IMR-90 (cell line): ENCODE results near the gene ANK2. TPM values are rescaled to one million over a fixed set of nuclear protein-coding genes. Genes with fewer than 3 reads are reported as not detected.

ENCODE experiments used
- ATAC-seq: fragments of 200-7000 bp; cut with Tn5 transposase; 2 replicates; pipeline ENCODE4 v1.9.1; 2020; ENCODE audit warnings: low read depth, mild to moderate bottlenecking, moderate library complexity
- BruUV-seq: library from RNA; stranded (reverse); fragments of 400-500 nt; replicated peaks from 2 replicates; lab custom pipeline; 2021; lab: Mats Ljungman, UMichigan
- CTCF ChIA-PET: fragments of 300-600 bp; formaldehyde crosslinking; extraction: SDS; loops from one replicate; lab custom pipeline; 2021; ENCODE audit warnings: antibody characterized with exemption; lab: Yijun Ruan, JAX
- POLR2A ChIA-PET: fragments of 300-600 bp; sonication (Branson Sonifier 250); formaldehyde crosslinking; loops from one replicate; lab custom pipeline; 2022; ENCODE audit warnings: antibody characterized with exemption; ENCODE audit not compliant: unreplicated experiment; lab: Charles Lee
- DNase-seq: peaks from one replicate; pipeline ENCODE4 v3.0.0; 2013
- H2AFZ ChIP-seq: replicated peaks from 2 replicates; pipeline ENCODE3; 2013; ENCODE audit warnings: low read length, mild to moderate bottlenecking; ENCODE audit not compliant: poor library complexity
- H2AK5ac ChIP-seq: 2 replicates; pipeline ENCODE4 v1.6.1; 2013; ENCODE audit warnings: low read depth, low read length, inconsistent platforms
- H2AK9ac ChIP-seq: replicated peaks from 2 replicates; pipeline ENCODE3; 2013; ENCODE audit warnings: mild to moderate bottlenecking, low read depth, low read length, moderate library complexity; ENCODE audit not compliant: poor library complexity
- H2BK120ac ChIP-seq: 2 replicates; pipeline ENCODE4 v1.6.1; 2013; ENCODE audit warnings: low read depth, low read length, inconsistent platforms
- H2BK15ac ChIP-seq: 3 replicates; pipeline ENCODE4 v1.6.1; 2013; ENCODE audit warnings: low read depth, low read length, inconsistent platforms
- H2BK20ac ChIP-seq: 2 replicates; pipeline ENCODE4 v1.6.1; 2013; ENCODE audit warnings: low read depth, mild to moderate bottlenecking, inconsistent platforms, low read length, moderate library complexity
- H2BK5ac ChIP-seq: 2 replicates; pipeline ENCODE4 v1.6.1; 2013; ENCODE audit warnings: mild to moderate bottlenecking, low read depth, low read length, inconsistent platforms; ENCODE audit not compliant: poor library complexity, severe bottlenecking
- H3K14ac ChIP-seq: replicated peaks from 2 replicates; pipeline ENCODE4 v1.6.1; 2013; ENCODE audit warnings: low read depth, low read length, inconsistent platforms
- H3K18ac ChIP-seq: 2 replicates; pipeline ENCODE4 v1.6.1; 2013; ENCODE audit warnings: low read depth, low read length, control low read depth
- H3K23ac ChIP-seq: 2 replicates; pipeline ENCODE4 v1.6.1; 2013; ENCODE audit warnings: low read depth, low read length, inconsistent platforms
- H3K27ac ChIP-seq: 2 replicates; pipeline ENCODE4 v1.5.1; 2013; ENCODE audit warnings: mild to moderate bottlenecking, control low read depth, low read length; ENCODE audit not compliant: insufficient read depth
- H3K27me3 ChIP-seq: 2 replicates; pipeline ENCODE4 v1.6.1; 2013; ENCODE audit warnings: low read length; ENCODE audit not compliant: control insufficient read depth, insufficient read depth
- H3K36me3 ChIP-seq: 2 replicates; pipeline ENCODE4 v1.6.1; 2013; ENCODE audit warnings: low read length, mixed read lengths; ENCODE audit not compliant: control insufficient read depth, insufficient read depth
- H3K4ac ChIP-seq: 2 replicates; pipeline ENCODE4 v1.6.1; 2013; ENCODE audit warnings: low read depth, low read length, inconsistent platforms
- H3K4me1 ChIP-seq: 2 replicates; pipeline ENCODE4 v1.6.1; 2013; ENCODE audit warnings: low read length, mixed read lengths; ENCODE audit not compliant: control insufficient read depth, insufficient read depth
- H3K4me2 ChIP-seq: 2 replicates; pipeline ENCODE4 v1.6.1; 2013; ENCODE audit warnings: low read depth, mild to moderate bottlenecking, control low read depth, low read length, moderate library complexity
- H3K4me3 ChIP-seq: 2 replicates; pipeline ENCODE4 v1.5.1; 2013; ENCODE audit warnings: low read depth, mild to moderate bottlenecking, control low read depth, low read length, moderate library complexity; ENCODE audit not compliant: insufficient read depth
- H3K56ac ChIP-seq: 2 replicates; pipeline ENCODE4 v1.6.1; 2013; ENCODE audit warnings: low read length, inconsistent platforms; ENCODE audit not compliant: insufficient read depth; ENCODE audit errors: extremely low read depth
- H3K79me1 ChIP-seq, 2 experiments: 2 replicates each; pipeline ENCODE4 v1.6.1; 2013; ENCODE audit warnings: low read length in 2 of 2, inconsistent platforms in 1 of 2, low read depth in 1 of 2
- H3K9ac ChIP-seq: 2 replicates; pipeline ENCODE4 v1.6.1; 2013; ENCODE audit warnings: low read depth, low read length, control low read depth
- H3K9me1 ChIP-seq: 2 replicates; pipeline ENCODE4 v1.6.1; 2013; ENCODE audit warnings: low read length, inconsistent platforms; ENCODE audit not compliant: insufficient read depth
- H3K9me3 ChIP-seq: 2 replicates; pipeline ENCODE4 v1.6.1; 2013; ENCODE audit warnings: low read length; ENCODE audit not compliant: control insufficient read depth, insufficient read depth
- H4K20me1 ChIP-seq: 2 replicates; pipeline ENCODE4 v1.6.1; 2013; ENCODE audit warnings: low read length, inconsistent platforms; ENCODE audit not compliant: insufficient read depth
- H4K5ac ChIP-seq: 2 replicates; pipeline ENCODE4 v1.6.1; 2013; ENCODE audit warnings: mild to moderate bottlenecking, low read depth, low read length, control low read depth
- H4K8ac ChIP-seq, 2 experiments: 2 replicates each; pipeline ENCODE4 v1.6.1; 2013; ENCODE audit warnings: low read depth in 2 of 2, low read length in 2 of 2, control low read depth in 1 of 2, inconsistent platforms in 1 of 2
- H4K91ac ChIP-seq: 2 replicates; pipeline ENCODE4 v1.6.1; 2013; ENCODE audit warnings: low read depth, low read length, inconsistent platforms; ENCODE audit not compliant: insufficient read depth
- BHLHE40 ChIP-seq: fragments of 150-350 bp; IDR thresholded peaks from 2 replicates; pipeline ENCODE4 v1.6.1; 2016; ENCODE audit warnings: mild to moderate bottlenecking, low read depth, low read length
- CEBPB ChIP-seq: IDR thresholded peaks from 2 replicates; pipeline ENCODE4 v1.6.1; 2012; ENCODE audit warnings: low read depth, low read length, improper control_type of control experiment
- MXI1 ChIP-seq: IDR thresholded peaks from 2 replicates; pipeline ENCODE4 v1.6.1; 2012; ENCODE audit warnings: low read depth, mild to moderate bottlenecking, low read length, moderate library complexity, borderline replicate concordance
- POLR2A ChIP-seq: IDR thresholded peaks from 2 replicates; pipeline ENCODE4 v1.6.1; 2012; ENCODE audit warnings: mild to moderate bottlenecking, low read depth, low read length
- SMC3 ChIP-seq: fragments of 150-350 bp; IDR thresholded peaks from 2 replicates; pipeline ENCODE4 v1.6.1; 2016; ENCODE audit warnings: low read depth, mild to moderate bottlenecking, antibody characterized with exemption, low read length, moderate library complexity
- USF2 ChIP-seq: fragments of 150-350 bp; IDR thresholded peaks from 2 replicates; pipeline ENCODE4 v1.6.1; 2017; ENCODE audit warnings: mild to moderate bottlenecking, antibody characterized with exemption, low read length, low read depth
- dilution Hi-C: fragments of 300-500 bp; cut with HindIII; formaldehyde crosslinking; loops from one replicate; pipeline ENCODE4 v1.14.3; 2018; ENCODE audit warnings: low sequenced_read_pairs; ENCODE audit not compliant: unreplicated experiment
- in situ Hi-C: fragments of 300-500 bp; cut with MboI; formaldehyde crosslinking; loops from 3 replicates; pipeline ENCODE4 v1.14.3; 2019; ENCODE audit warnings: low sequenced_read_pairs, inconsistent platforms, mixed read lengths
- intact Hi-C: fragments of 100-400 bp; cut with micrococcal nuclease; formaldehyde crosslinking; loops from 2 replicates; pipeline ENCODE4 v1.10.0; 2022
- polyA plus RNA-seq, 3 experiments: library from polyadenylated mRNA; depleted of rRNA; stranded (reverse); fragments of >200 nt; gene quantifications; 2 replicates each; pipeline ENCODE4 v1.2.3, GENCODE V29; 2012; ENCODE audit warnings: low replicate concordance in 1 of 3
- total RNA-seq: library from RNA; depleted of rRNA; stranded (reverse); fragments of >200 nt; gene quantifications from 2 replicates; pipeline ENCODE4 v1.2.3, GENCODE V29; 2012

Gene ANK2
- total and polyA plus RNA-seq, 2 of the 4 experiments (the other 2 are of a cell fraction) = 0.82 to 6.6 TPM

- no peak overlapping the region for H3K23ac ChIP-seq
- no peak overlapping the region for H4K8ac ChIP-seq
- DNase-seq (no peak), ATAC-seq (no peak)
- in situ Hi-C loops (no loop called here), dilution Hi-C loops (no loop called here), intact Hi-C loops (no loop called here)
- ChIA-PET CTCF (no interaction called here), POLR2A (no interaction called here)
- H2BK5ac ChIP-seq = no peak overlapping the region
- H3K27me3 ChIP-seq = no peaks in the 10 kb centered on the region; the same call in 1 of the 2 replicates
- no peak overlapping the region for H2AK5ac ChIP-seq
- no peak overlapping the region for H3K9ac ChIP-seq
- H3K27ac ChIP-seq = no peak overlapping the region
- H2AFZ ChIP-seq = no peak overlapping the region
- no peak overlapping the region for H4K5ac ChIP-seq
- no peak overlapping the region for H2BK120ac ChIP-seq
- H3K9me1 ChIP-seq = no peaks in the 10 kb centered on the region
- no TSS peak for BruUV-seq
- no peaks in the 10 kb centered on the region for H4K20me1 ChIP-seq
- H3K4ac ChIP-seq = no peak overlapping the region
- H4K91ac ChIP-seq = no peak overlapping the region
- no peak overlapping the region for H3K4me3 ChIP-seq
- no peaks in the 10 kb centered on the region for H3K4me1 ChIP-seq
- H2BK15ac ChIP-seq = no peak overlapping the region
- no peaks in the 10 kb centered on the region for H3K9me3 ChIP-seq
- H3K4me2 ChIP-seq = no peak overlapping the region
- TF ChIP-seq USF2 (no peak), BHLHE40 (no peak), POLR2A (no peak), SMC3 (no peak), CEBPB (no peak), MXI1 (no peak)
- H3K56ac ChIP-seq = no peak overlapping the region
- no peak overlapping the region for H2BK20ac ChIP-seq
- H3K14ac ChIP-seq = no peak overlapping the region
- no peak overlapping the region for H2AK9ac ChIP-seq
- H3K79me1 ChIP-seq = no peaks in the 10 kb centered on the region
- no peak overlapping the region for H3K18ac ChIP-seq
- no peaks in the 10 kb centered on the region for H3K36me3 ChIP-seq
Observed at GRCh38 chr4:113053883-113054282, 4.4 kb downstream of the ANK2 start.
